Tibial artery (tissue), 4 donors: ENCODE measurements around the gene GDPD2.
"Not testable (repeated sequence)": the region's sequence is repeated elsewhere in the genome, so short reads cannot be mapped to it uniquely, and the experiment has no call there.

Experiments
- DNase-seq, 2 donors: peaks; one replicate each; pipeline ENCODE4 v3.0.0-alpha.2; 2019
- H3K27ac ChIP-seq, 2 donors: fragments of 200-600 bp; sonication (generic) in 1 of 2; 1 replicate in 1 of 2; 2 replicates in 1 of 2; pipeline ENCODE4 v1.5.1; 2018 to 2019; ENCODE audit warnings: mild to moderate bottlenecking in 1 of 2
- H3K27me3 ChIP-seq, 2 donors: fragments of 200-600 bp; sonication (generic) in 1 of 2; one replicate each; pipeline versions ENCODE4 v1.5.1 to v1.6.0; 2016 to 2019
- H3K36me3 ChIP-seq, 3 donors: fragments of 200-600 bp; sonication (generic) in 2 of 3; one replicate each; pipeline ENCODE4 v1.5.1; 2016 to 2019; ENCODE audit warnings: mild to moderate bottlenecking in 2 of 3
- H3K4me1 ChIP-seq, 4 donors: fragments of 200-600 bp; sonication (generic) in 2 of 4; 1 replicate in 3 of 4; 2 replicates in 1 of 4; pipeline ENCODE4 v1.5.1; 2016 to 2019
- H3K4me3 ChIP-seq, 2 donors: fragments of 200-600 bp; sonication (generic) in 1 of 2; 1 replicate in 1 of 2; 2 replicates in 1 of 2; pipeline ENCODE4 v1.5.1; 2018 to 2019; ENCODE audit warnings: mild to moderate bottlenecking in 2 of 2
- H3K9me3 ChIP-seq, 3 donors: fragments of 200-600 bp; sonication (generic) in 1 of 3; one replicate each; pipeline ENCODE4 v1.5.1; 2016 to 2019
- CTCF ChIP-seq, 2 experiments: fragments of 200-600 bp in 1 of 2; fragments of 450-650 bp in 1 of 2; IDR thresholded peaks; one replicate each; pipeline ENCODE4 v1.5.1; 2017 to 2019; ENCODE audit warnings: antibody characterized with exemption in 2 of 2, mild to moderate bottlenecking in 1 of 2, moderate library complexity in 1 of 2
- intact Hi-C: fragments of 100-400 bp; cut with DNase I; formaldehyde crosslinking; loops from one replicate; pipeline ENCODE4 v1.15.0; 2023; ENCODE audit warnings: low total_unique reads

The GDPD2 gene

GRCh38 chrX:70422851-70423341, at the start of gene GDPD2:
GDPD2 (plus strand) TSS chrX:70423314; CDS start chrX:70424985, 1,671 bp downstream.
- Histone ChIP-seq H3K36me3 (no peaks in the 10 kb centered on the region), H3K9me3 (no peaks in the 10 kb centered on the region), H3K4me1 (peaks cover 0 to 5% (median 0%) of the 10 kb centered on the region in 4 donors), H3K27me3 (peaks cover 0 to 7% of the 10 kb centered on the region in 2 donors), H3K4me3 (no peak within 1 kb of the TSS), H3K27ac (no peak within 1 kb of the TSS)
- peak in 1 of 2 experiments; percentile 8 for TF ChIP-seq CTCF (IDR thresholded peaks at IDR 0.05)
- intact Hi-C loops: no loop called here
- DNase-seq: no peak

GRCh38 chrX:70386235-70386634, 36.9 kb upstream of the GDPD2 start:
- no peak for DNase-seq
- Histone ChIP-seq H3K27me3 (no peaks in the 10 kb centered on the region), H3K9me3 (no peaks in the 10 kb centered on the region), H3K4me1 (no peaks in the 10 kb centered on the region), H3K36me3 (no peaks in the 10 kb centered on the region), H3K27ac (no peak overlapping the region), H3K4me3 (no peak overlapping the region)
- TF ChIP-seq CTCF (IDR thresholded peaks at IDR 0.05): no peak
- intact Hi-C loops: no loop called here

GRCh38 chrX:70398899-70399298, 24.2 kb upstream of the GDPD2 start:
- Histone ChIP-seq H3K36me3 (no peaks in the 10 kb centered on the region), H3K27ac (no peak overlapping the region), H3K27me3 (no peaks in the 10 kb centered on the region), H3K9me3 (no peaks in the 10 kb centered on the region), H3K4me1 (no peaks in the 10 kb centered on the region), H3K4me3 (no peak overlapping the region)
- TF ChIP-seq CTCF (IDR thresholded peaks at IDR 0.05): no peak
- intact Hi-C loops: no loop called here
- DNase-seq: no peak

- DNase-seq, H3K36me3 ChIP-seq, H3K4me3 ChIP-seq, H3K27me3 ChIP-seq, H3K27ac ChIP-seq, H3K4me1 ChIP-seq, intact Hi-C loops, H3K9me3 ChIP-seq: not testable (repeated sequence)
These were observed 22.9 kb upstream of the GDPD2 start for GRCh38 chrX:70400181-70400580.

- no peaks in the 10 kb centered on the region for H3K36me3 ChIP-seq
- no peak for DNase-seq
- H3K27me3 ChIP-seq: no peaks in the 10 kb centered on the region
- H3K4me3 ChIP-seq: no peak overlapping the region
- no peak overlapping the region for H3K27ac ChIP-seq
- intact Hi-C loops: no loop called here
- H3K9me3 ChIP-seq: no peaks in the 10 kb centered on the region
- no peak for TF ChIP-seq CTCF (IDR thresholded peaks at IDR 0.05)
- H3K4me1 ChIP-seq: no peaks in the 10 kb centered on the region
These were observed 20.4 kb upstream of the GDPD2 start for GRCh38 chrX:70402721-70403120.

GRCh38 chrX:70405003-70405402, 18.1 kb upstream of the GDPD2 start:
- DNase-seq: no peak
- Histone ChIP-seq H3K27ac (no peak overlapping the region), H3K4me3 (no peak overlapping the region), H3K9me3 (no peaks in the 10 kb centered on the region), H3K4me1 (no peaks in the 10 kb centered on the region), H3K27me3 (no peaks in the 10 kb centered on the region), H3K36me3 (no peaks in the 10 kb centered on the region)
- intact Hi-C loops: no loop called here
- no peak for TF ChIP-seq CTCF (IDR thresholded peaks at IDR 0.05)
